Measurements from ENCODE around the gene IL18R1.

Gene IL18R1

GRCh38 chr2:102436323-102436722 is 80.7 kb downstream of the IL18R1 start:
- H3K36me3 ChIP-seq (ENCODE audit: control insufficient read depth, insufficient read depth, low read length), result no peaks in the 10 kb centered on the region
- no peak overlapping the region for H3K4me2 ChIP-seq (ENCODE audit: low read length)
- no peaks in the 10 kb centered on the region for H3K9me3 ChIP-seq (ENCODE audit: control insufficient read depth, low read length)
- no peak overlapping the region for H3K4me3 ChIP-seq (ENCODE audit: low read depth, low read length)
- H3K9ac ChIP-seq, result no peak overlapping the region
- no peaks in the 10 kb centered on the region for H3K79me2 ChIP-seq
- no peak overlapping the region for H3K27ac ChIP-seq
- H3K4me1 ChIP-seq, result no peaks in the 10 kb centered on the region
- no peaks in the 10 kb centered on the region for H3K27me3 ChIP-seq (ENCODE audit: control insufficient read depth, insufficient read depth, low read length)
- no peak for TF ChIP-seq CTCF (IDR thresholded peaks at IDR 0.05)
- no peak overlapping the region for H2AFZ ChIP-seq

- Histone ChIP-seq H3K4me2 (ENCODE audit: low read length) (no peak overlapping the region), H3K4me3 (ENCODE audit: low read depth, low read length) (no peak overlapping the region)
These were observed 81.5 kb downstream of the IL18R1 start for GRCh38 chr2:102437122-102437521.

GRCh38 chr2:102438111-102438510 is 82.5 kb downstream of the IL18R1 start:
- Histone ChIP-seq H3K9me3 (ENCODE audit: control insufficient read depth, low read length) (no peaks in the 10 kb centered on the region), H2AFZ (no peak overlapping the region), H3K27me3 (ENCODE audit: control insufficient read depth, insufficient read depth, low read length) (no peaks in the 10 kb centered on the region), H3K79me2 (no peaks in the 10 kb centered on the region), H3K27ac (no peak overlapping the region), H3K4me1 (no peaks in the 10 kb centered on the region), H3K4me2 (ENCODE audit: low read length) (no peak overlapping the region), H3K4me3 (ENCODE audit: low read depth, low read length) (no peak overlapping the region), H3K36me3 (ENCODE audit: control insufficient read depth, insufficient read depth, low read length) (no peaks in the 10 kb centered on the region), H3K9ac (no peak overlapping the region)
- no peak for TF ChIP-seq CTCF (IDR thresholded peaks at IDR 0.05)

More at GRCh38 chr2:102437122-102437521, 81.5 kb downstream of the IL18R1 start:
- H3K9ac ChIP-seq, result no peak overlapping the region
- H3K27ac ChIP-seq, result no peak overlapping the region
- no peak for TF ChIP-seq CTCF (IDR thresholded peaks at IDR 0.05)
- H3K36me3 ChIP-seq (ENCODE audit: control insufficient read depth, insufficient read depth, low read length), result no peaks in the 10 kb centered on the region
- H3K4me1 ChIP-seq, result no peaks in the 10 kb centered on the region
- no peaks in the 10 kb centered on the region for H3K79me2 ChIP-seq
- no peaks in the 10 kb centered on the region for H3K27me3 ChIP-seq (ENCODE audit: control insufficient read depth, insufficient read depth, low read length)
- no peak overlapping the region for H2AFZ ChIP-seq
- H3K9me3 ChIP-seq (ENCODE audit: control insufficient read depth, low read length), result no peaks in the 10 kb centered on the region

GRCh38 chr2:102438578-102438977 is 83.0 kb downstream of the IL18R1 start:
- H3K9me3 ChIP-seq (ENCODE audit: control insufficient read depth, low read length), result no peaks in the 10 kb centered on the region
- no peaks in the 10 kb centered on the region for H3K27me3 ChIP-seq (ENCODE audit: control insufficient read depth, insufficient read depth, low read length)
- no peak overlapping the region for H3K27ac ChIP-seq

More at GRCh38 chr2:102438578-102438977, 83.0 kb downstream of the IL18R1 start:
- Histone ChIP-seq H3K4me2 (ENCODE audit: low read length) (no peak overlapping the region), H3K4me1 (no peaks in the 10 kb centered on the region), H3K36me3 (ENCODE audit: control insufficient read depth, insufficient read depth, low read length) (no peaks in the 10 kb centered on the region), H2AFZ (no peak overlapping the region), H3K4me3 (ENCODE audit: low read depth, low read length) (no peak overlapping the region), H3K9ac (no peak overlapping the region), H3K79me2 (no peaks in the 10 kb centered on the region)
- TF ChIP-seq CTCF (IDR thresholded peaks at IDR 0.05), result no peak
